ENCODE measurements around the gene PNN.
A peak's percentile ranks its signal among the peaks of the same experiment; 100 is the strongest.

PNN gene

DNA sequence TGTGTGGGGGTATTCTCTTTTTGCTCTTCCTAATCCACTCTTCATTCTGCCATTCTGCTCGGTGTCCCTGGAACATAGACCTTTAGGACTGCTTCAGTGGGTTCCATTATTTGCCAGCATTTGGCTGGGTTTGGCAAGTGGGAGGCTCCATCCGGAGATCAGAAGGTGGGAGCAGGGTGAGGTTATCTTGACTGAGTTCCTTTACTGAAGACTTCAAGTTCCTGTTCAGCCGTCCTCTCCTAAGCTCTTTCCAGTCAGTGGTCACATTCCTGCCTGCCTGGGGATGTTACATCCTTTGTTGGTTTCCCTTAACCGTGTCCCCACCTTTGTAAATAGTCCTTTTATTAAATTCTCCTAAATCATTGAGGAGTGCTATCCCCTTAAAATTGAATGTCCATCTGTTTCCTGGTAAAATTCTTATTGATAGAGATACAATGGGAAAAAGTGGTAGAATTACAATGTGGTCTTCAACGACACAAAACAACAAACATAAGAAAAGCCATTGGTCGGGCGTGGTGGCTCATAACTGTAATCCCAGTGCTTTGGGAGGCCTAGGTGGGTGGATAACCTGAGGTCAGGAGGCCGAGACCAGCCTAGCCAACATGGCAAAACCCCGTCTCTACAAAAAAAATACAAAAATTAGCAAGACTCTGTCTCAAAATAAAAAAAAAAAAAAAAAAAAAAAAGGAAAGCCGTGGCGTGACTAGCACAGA, 53.6 kb downstream of the PNN start:
- peak in 1 of 3 donors; percentile 34 for DNase-seq (ENCODE audit: low read depth in 2 of 3, low spot score in 1 of 3)

DNA sequence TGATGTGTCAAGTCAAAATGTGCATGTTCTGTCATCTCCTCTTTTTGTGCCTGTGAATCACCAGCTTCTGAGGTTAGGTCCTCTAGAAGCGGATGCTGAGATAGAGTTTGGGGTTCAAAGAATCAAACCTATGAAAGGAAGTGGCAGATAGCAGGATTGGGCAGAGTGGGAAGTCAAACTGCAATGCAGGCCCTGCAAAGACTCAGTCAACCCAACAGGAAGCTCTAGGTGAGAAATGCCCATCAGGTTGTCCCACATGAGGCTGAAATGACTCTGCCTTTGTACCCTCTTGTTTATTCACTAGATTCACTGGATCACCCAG, 54.1 kb downstream of the PNN start:
- DNase-seq (ENCODE audit: low read depth in 2 of 3, low spot score in 1 of 3): peak; percentile 43 to 60 (median 50)

DNA sequence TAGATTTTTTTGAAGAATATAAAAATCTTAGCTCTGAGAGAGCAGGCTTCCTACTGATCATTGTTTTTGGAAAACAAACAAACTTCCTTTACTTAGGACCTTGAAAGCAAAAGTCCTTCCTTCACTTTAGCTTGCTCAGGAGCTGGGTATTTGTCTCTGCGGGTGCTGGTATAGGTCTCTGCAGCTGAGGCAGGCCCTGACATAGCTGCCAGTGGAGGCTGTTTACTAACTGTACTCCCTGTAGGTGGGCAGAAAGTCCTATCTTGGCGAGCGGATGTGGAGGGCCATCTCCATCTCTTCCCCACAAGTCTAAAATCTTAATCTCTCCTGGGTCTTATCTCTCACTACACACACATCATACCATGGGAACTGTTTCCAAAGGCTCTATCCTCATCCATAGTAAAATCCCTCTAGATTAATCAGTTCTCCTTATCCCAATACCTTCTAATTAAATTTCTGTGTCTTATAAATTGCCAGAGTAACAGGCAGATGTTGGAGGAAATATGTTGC, 54.6 kb downstream of the PNN start:
- DNase-seq (ENCODE audit: low read depth in 2 of 3, low spot score in 1 of 3): no peak

- DNase-seq (ENCODE audit: low read depth in 2 of 3, low spot score in 1 of 3): no peak
Observed at GRCh38 chr14:39230416-39231035, 55.5 kb downstream of the PNN start.

- peak in 1 of 3 donors; percentile 24 for DNase-seq (ENCODE audit: low read depth in 2 of 3, low spot score in 1 of 3)
Observed at GRCh38 chr14:39231751-39232553, 56.9 kb downstream of the PNN start.

Data from stimulated activated CD4-positive, alpha-beta T cell treated with anti-CD3 and anti-CD28 coated beads, Interleukin-12 subunit alpha, Interleukin-12 subunit beta, amount 100 ng/mL, for 48 hours (primary cell).